Natural killer cell (primary cell): ENCODE measurements around the gene IGSF23. TPM values are rescaled to one million over a fixed set of nuclear protein-coding genes. Genes with fewer than 3 reads are reported as not detected.
"Not testable (repeated sequence)": the region's sequence is repeated elsewhere in the genome, so short reads cannot be mapped to it uniquely, and the experiment has no call there.

ENCODE experiments used
- ATAC-seq, 3 donors: fragments of 150-1000 bp in 2 of 3; fragments of 200-7000 bp in 1 of 3; cut with Tn5 transposase; 1 replicate in 1 of 3; 2 replicates in 2 of 3; pipeline ENCODE4 v1.10.0; 2021; ENCODE audit warnings: mild to moderate bottlenecking in 2 of 3, moderate library complexity in 2 of 3
- DNase-seq, 2 donors: peaks; one replicate each; pipeline versions ENCODE4 v3.0.0 to v3.0.0-alpha.2; 2013 to 2021; ENCODE audit warnings: mixed read lengths in 1 of 2
- H3K27ac ChIP-seq: one replicate; pipeline ENCODE4 v1.5.1; 2013; ENCODE audit warnings: mild to moderate bottlenecking, low read length
- H3K27me3 ChIP-seq: one replicate; pipeline ENCODE4 v1.6.1; 2013; ENCODE audit warnings: low read length; ENCODE audit not compliant: control insufficient read depth, insufficient read depth
- H3K36me3 ChIP-seq: one replicate; pipeline ENCODE4 v1.6.1; 2013; ENCODE audit warnings: low read length; ENCODE audit not compliant: control insufficient read depth, insufficient read depth
- H3K4me1 ChIP-seq: one replicate; pipeline ENCODE4 v1.6.1; 2013; ENCODE audit warnings: low read length; ENCODE audit not compliant: control insufficient read depth, insufficient read depth
- H3K4me3 ChIP-seq: one replicate; pipeline ENCODE4 v1.5.1; 2013; ENCODE audit warnings: low read length
- H3K9me3 ChIP-seq: one replicate; pipeline ENCODE4 v1.6.1; 2013; ENCODE audit warnings: low read length; ENCODE audit not compliant: control insufficient read depth, insufficient read depth
- H3K27ac Mint-ChIP-seq, 2 donors: one replicate each; pipeline ENCODE4 v1.8.0; 2022; ENCODE audit warnings: mild to moderate bottlenecking in 2 of 2, mixed read lengths in 2 of 2, moderate library complexity in 1 of 2
- H3K27me3 Mint-ChIP-seq, 2 donors: one replicate each; pipeline ENCODE4 v1.8.0; 2022; ENCODE audit warnings: low read depth in 2 of 2, mixed read lengths in 2 of 2
- H3K36me3 Mint-ChIP-seq: one replicate; pipeline ENCODE4 v1.8.0; 2022; ENCODE audit warnings: mixed read lengths
- H3K4me1 Mint-ChIP-seq, 2 donors: one replicate each; pipeline ENCODE4 v1.8.0; 2022; ENCODE audit warnings: mixed read lengths in 2 of 2
- H3K4me3 Mint-ChIP-seq: one replicate; pipeline ENCODE4 v1.8.0; 2022; ENCODE audit warnings: mild to moderate bottlenecking, moderate library complexity, mixed read lengths
- H3K9me3 Mint-ChIP-seq, 2 donors: one replicate each; pipeline ENCODE4 v1.8.0; 2022; ENCODE audit warnings: mixed read lengths in 2 of 2
- WGBS: methylation state at CpG from one replicate; pipeline ENCODE4 v1.1.7; 2013; ENCODE audit warnings: missing lambda C conversion rate; ENCODE audit not compliant: insufficient coverage; 5-methylcytosine and 5-hydroxymethylcytosine counted together
- intact Hi-C: fragments of 100-400 bp; cut with micrococcal nuclease; formaldehyde crosslinking; loops from one replicate; pipeline ENCODE4 v1.14.2; 2022
- total RNA-seq, 4 donors: library from RNA; stranded (reverse); fragments of 120-200 nt in 1 of 4; gene quantifications; one replicate each; pipeline versions ENCODE4 v1.2.3 to v1.2.4, GENCODE V29; 2013 to 2022
- TF ChIP-seq, protein P1 (sequence below): fragments of 200-600 bp; IDR thresholded peaks from one replicate; pipeline ENCODE4 v1.8.0; 2022; ENCODE audit warnings: antibody characterized with exemption

The IGSF23 gene
- total RNA-seq, 3 donors from 2014 or later (not counting 1 experiment from before 2014, with no cell fraction given), result not detected

DNA sequence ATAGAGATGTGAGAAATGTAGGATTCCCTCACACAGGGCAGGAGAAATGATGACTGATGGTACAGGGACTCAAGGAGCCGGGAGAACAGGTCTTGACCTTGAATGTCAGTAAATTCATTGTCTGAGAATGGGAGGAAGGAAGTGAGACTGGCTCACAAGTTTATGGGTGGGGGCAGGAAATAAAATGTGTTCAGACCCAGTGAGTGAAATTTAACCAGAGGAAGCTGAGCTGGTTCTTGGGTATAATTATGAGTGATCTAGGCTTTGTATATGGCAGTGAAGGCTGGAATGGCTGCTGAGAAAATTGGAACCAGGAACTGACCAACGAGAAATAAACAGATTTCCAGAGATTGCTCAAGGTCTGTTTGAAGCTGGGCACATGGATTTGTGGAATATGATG lies 6.3 kb upstream of the IGSF23 start:
- H3K4me1 ChIP-seq, result peaks cover 26% of the 10 kb centered on the region
- Mint-ChIP-seq H3K4me3 (peak overlapping the region; percentile 83), H3K9me3 (peaks cover 0 to 2% of the 10 kb centered on the region in 2 donors), H3K36me3 (no peaks in the 10 kb centered on the region), H3K4me1 (peaks cover 31 to 35% of the 10 kb centered on the region in 2 donors), H3K27ac (peak overlapping the region; percentile 55 to 81), H3K27me3 (no peaks in the 10 kb centered on the region)
- ATAC-seq (peak; percentile 40 to 84 (median 53)), DNase-seq (peak in 1 of 2 donors; percentile 6)
- TF ChIP-seq, protein P1, sequence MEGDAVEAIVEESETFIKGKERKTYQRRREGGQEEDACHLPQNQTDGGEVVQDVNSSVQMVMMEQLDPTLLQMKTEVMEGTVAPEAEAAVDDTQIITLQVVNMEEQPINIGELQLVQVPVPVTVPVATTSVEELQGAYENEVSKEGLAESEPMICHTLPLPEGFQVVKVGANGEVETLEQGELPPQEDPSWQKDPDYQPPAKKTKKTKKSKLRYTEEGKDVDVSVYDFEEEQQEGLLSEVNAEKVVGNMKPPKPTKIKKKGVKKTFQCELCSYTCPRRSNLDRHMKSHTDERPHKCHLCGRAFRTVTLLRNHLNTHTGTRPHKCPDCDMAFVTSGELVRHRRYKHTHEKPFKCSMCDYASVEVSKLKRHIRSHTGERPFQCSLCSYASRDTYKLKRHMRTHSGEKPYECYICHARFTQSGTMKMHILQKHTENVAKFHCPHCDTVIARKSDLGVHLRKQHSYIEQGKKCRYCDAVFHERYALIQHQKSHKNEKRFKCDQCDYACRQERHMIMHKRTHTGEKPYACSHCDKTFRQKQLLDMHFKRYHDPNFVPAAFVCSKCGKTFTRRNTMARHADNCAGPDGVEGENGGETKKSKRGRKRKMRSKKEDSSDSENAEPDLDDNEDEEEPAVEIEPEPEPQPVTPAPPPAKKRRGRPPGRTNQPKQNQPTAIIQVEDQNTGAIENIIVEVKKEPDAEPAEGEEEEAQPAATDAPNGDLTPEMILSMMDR, result no peak
- H3K9me3 ChIP-seq, result no peaks in the 10 kb centered on the region
- intact Hi-C loops, result no loop called here
- no peak overlapping the region for H3K4me3 ChIP-seq
- no peaks in the 10 kb centered on the region for H3K27me3 ChIP-seq
- WGBS, result 0% methylated on average over 2 of the region's 2 CpGs
- H3K27ac ChIP-seq, result peak overlapping the region; percentile 30
- no peaks in the 10 kb centered on the region for H3K36me3 ChIP-seq

DNA sequence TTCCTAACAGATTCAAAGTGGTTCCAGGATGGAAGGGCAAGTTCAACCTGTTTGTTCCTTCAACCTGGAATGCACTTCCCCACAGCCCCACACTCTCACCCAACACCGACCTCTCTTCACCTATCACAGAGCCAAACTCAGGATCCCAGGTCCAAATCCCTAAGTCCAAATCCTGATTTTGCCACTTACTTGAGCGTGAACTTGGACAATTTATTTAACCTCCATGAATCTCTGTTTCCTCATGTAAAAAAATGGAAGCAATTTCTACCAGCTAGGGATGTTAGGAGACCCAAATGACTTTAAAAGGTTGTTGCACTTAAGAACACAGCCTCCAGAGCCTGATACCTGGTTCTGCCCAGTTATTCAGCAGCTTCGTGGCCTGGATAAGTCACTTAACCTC lies 5.4 kb upstream of the IGSF23 start:
- DNase-seq (no peak), ATAC-seq (no peak)
- Histone ChIP-seq H3K9me3 (no peaks in the 10 kb centered on the region), H3K27me3 (no peaks in the 10 kb centered on the region), H3K27ac (no peak overlapping the region), H3K4me3 (no peak overlapping the region), H3K36me3 (no peaks in the 10 kb centered on the region), H3K4me1 (peaks cover 26% of the 10 kb centered on the region)
- Mint-ChIP-seq H3K27me3 (no peaks in the 10 kb centered on the region), H3K36me3 (no peaks in the 10 kb centered on the region), H3K9me3 (peaks cover 0 to 2% of the 10 kb centered on the region in 2 donors), H3K27ac (peak overlapping the region; percentile 55 to 81), H3K4me1 (peaks cover 31 to 35% of the 10 kb centered on the region in 2 donors), H3K4me3 (peak overlapping the region; percentile 83)
- intact Hi-C loops, result no loop called here
- WGBS, result 77% methylated on average over 3 of the region's 3 CpGs
- TF ChIP-seq, protein P1, result no peak

DNA sequence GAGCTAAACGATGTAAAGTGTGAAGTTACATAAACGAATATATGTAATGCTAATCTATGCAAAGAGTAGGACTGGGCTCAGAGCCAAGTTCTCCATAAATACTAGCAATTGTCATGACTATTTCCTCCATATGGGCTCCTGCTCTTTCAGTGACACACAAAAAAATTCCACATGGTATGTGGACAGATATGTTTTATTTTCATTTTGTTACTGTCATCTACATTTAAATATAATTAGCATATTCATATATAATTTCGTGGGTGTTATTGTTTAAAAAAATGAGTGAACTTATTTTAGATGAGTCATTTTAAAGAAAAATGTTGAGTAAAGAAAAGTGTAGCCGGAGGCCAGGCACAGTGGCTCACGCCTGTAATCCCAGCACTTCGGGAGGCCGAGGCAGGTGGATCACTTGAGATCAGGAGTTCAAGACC lies 5.0 kb upstream of the IGSF23 start:
- 67% methylated on average over 6 of the region's 7 CpGs for WGBS
- H3K9me3 ChIP-seq, result no peaks in the 10 kb centered on the region
- Mint-ChIP-seq H3K4me3 (peak overlapping the region; percentile 83), H3K27ac (peak overlapping the region; percentile 55 to 81), H3K36me3 (no peaks in the 10 kb centered on the region), H3K4me1 (peaks cover 31 to 35% of the 10 kb centered on the region in 2 donors), H3K9me3 (peaks cover 0 to 2% of the 10 kb centered on the region in 2 donors), H3K27me3 (no peaks in the 10 kb centered on the region)
- peaks cover 26% of the 10 kb centered on the region for H3K4me1 ChIP-seq
- DNase-seq, result no peak
- no peaks in the 10 kb centered on the region for H3K27me3 ChIP-seq
- no peak for ATAC-seq
- no peak overlapping the region for H3K4me3 ChIP-seq
- intact Hi-C loops, result no loop called here
- TF ChIP-seq, protein P1, result no peak
- no peaks in the 10 kb centered on the region for H3K36me3 ChIP-seq
- no peak overlapping the region for H3K27ac ChIP-seq

DNA sequence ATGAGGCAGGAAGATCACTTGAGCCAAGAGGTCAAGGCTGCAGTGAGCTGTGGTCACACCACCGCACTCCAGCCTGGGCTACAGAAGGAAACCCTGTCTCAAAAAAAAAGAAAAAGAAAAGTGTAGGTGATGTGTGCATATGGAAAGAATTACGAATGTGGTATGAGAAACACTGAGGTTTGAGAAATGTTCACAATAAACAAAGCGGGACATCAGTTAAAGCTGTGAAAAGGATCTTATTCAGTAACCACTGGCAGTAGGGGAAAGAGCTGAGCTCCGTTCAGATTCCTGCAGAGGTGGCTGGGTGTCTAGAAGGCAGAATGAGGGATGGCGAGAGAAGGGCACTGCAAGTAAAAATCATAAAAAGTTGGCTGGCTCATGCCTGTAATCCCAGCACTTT lies 4.1 kb upstream of the IGSF23 start:
- Mint-ChIP-seq H3K27me3 (no peaks in the 10 kb centered on the region), H3K36me3 (no peaks in the 10 kb centered on the region), H3K4me1 (peaks cover 31 to 35% of the 10 kb centered on the region in 2 donors), H3K9me3 (peaks cover 0 to 2% of the 10 kb centered on the region in 2 donors), H3K27ac (peak overlapping the region; percentile 66 to 81), H3K4me3 (peak overlapping the region; percentile 28)
- 64% methylated on average over 5 of the region's 5 CpGs for WGBS
- no peak overlapping the region for H3K27ac ChIP-seq
- DNase-seq, result no peak
- no peaks in the 10 kb centered on the region for H3K36me3 ChIP-seq
- no peaks in the 10 kb centered on the region for H3K9me3 ChIP-seq
- H3K4me3 ChIP-seq, result no peak overlapping the region
- ATAC-seq, result peak in 1 of 3 donors; percentile 30
- TF ChIP-seq, protein P1, result no peak
- no peaks in the 10 kb centered on the region for H3K27me3 ChIP-seq
- peaks cover 26% of the 10 kb centered on the region for H3K4me1 ChIP-seq
- intact Hi-C loops, result no loop called here

DNA sequence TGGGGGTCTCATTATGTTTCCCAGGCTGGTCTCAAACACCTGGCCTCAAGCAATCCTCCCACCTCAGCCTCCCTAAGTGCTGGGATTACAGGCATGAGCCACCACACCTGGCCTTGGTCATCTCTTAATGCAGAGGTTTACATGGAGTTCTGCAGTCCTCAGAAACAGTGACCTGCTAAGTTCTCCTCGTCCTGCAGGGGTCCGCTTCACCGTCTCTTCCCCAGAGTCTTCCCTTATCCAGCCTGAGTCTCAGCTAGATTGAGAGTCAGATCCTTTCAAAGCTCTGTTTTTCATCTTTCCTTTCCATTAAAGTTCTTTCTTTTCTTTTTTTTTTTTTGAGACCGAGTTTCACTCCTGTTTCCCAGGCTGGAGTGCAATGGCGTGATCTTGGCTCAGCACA lies 2.9 kb upstream of the IGSF23 start:
- H3K4me1 ChIP-seq, result peaks cover 26% of the 10 kb centered on the region
- H3K4me3 ChIP-seq, H3K9me3 Mint-ChIP-seq, H3K36me3 Mint-ChIP-seq, H3K27me3 Mint-ChIP-seq, H3K36me3 ChIP-seq, H3K27ac ChIP-seq, ATAC-seq, H3K27ac Mint-ChIP-seq, H3K4me3 Mint-ChIP-seq, H3K9me3 ChIP-seq, H3K27me3 ChIP-seq, DNase-seq, intact Hi-C loops: not testable (repeated sequence)
- 71% methylated on average over 5 of the region's 5 CpGs for WGBS
- H3K4me1 Mint-ChIP-seq, result peaks cover 29 to 32% of the 10 kb centered on the region in 2 donors
